Dermis microvascular lymphatic vessel endothelial cell (primary cell): ENCODE results near the gene CRHR1. TPM values are rescaled to one million over a fixed set of nuclear protein-coding genes. Genes with fewer than 3 reads are reported as not detected.

Experiments used
- DNase-seq, 2 donors: peaks; one replicate each; pipeline versions ENCODE4 v3.0.0 to v3.0.0-alpha.2; 2010; ENCODE audit warnings: low read depth in 2 of 2
- total RNA-seq: library from RNA; depleted of rRNA; stranded (reverse); fragments of >200 nt; gene quantifications from 2 replicates; pipeline ENCODE4 v1.2.1, GENCODE V29; 2014

Gene CRHR1
- total RNA-seq, 1 donor from 2014 or later, result not detected

- DNase-seq, result no peak
Measured at GRCh38 chr17:45789874-45790273, 5.8 kb downstream of the CRHR1 start.

- DNase-seq, result no peak
Measured at GRCh38 chr17:45790296-45790922, 6.3 kb downstream of the CRHR1 start.

GRCh38 chr17:45791041-45791582 lies 7.0 kb downstream of the CRHR1 start:
- no peak for DNase-seq

GRCh38 chr17:45791935-45792334 lies 7.8 kb downstream of the CRHR1 start:
- no peak for DNase-seq

- no peak for DNase-seq
Measured at GRCh38 chr17:45792437-45792836, 8.3 kb downstream of the CRHR1 start.

- DNase-seq, result no peak
Measured at GRCh38 chr17:45792995-45793755, 9.1 kb downstream of the CRHR1 start.

- DNase-seq, result no peak
Measured at GRCh38 chr17:45793999-45794540, 9.9 kb downstream of the CRHR1 start.

GRCh38 chr17:45794840-45795239 lies 10.7 kb downstream of the CRHR1 start:
- no peak for DNase-seq

GRCh38 chr17:45800816-45801215 lies 16.7 kb downstream of the CRHR1 start:
- DNase-seq, result no peak

- no peak for DNase-seq
Measured at GRCh38 chr17:45801421-45801820, 17.3 kb downstream of the CRHR1 start.

GRCh38 chr17:45808845-45809244 lies 24.7 kb downstream of the CRHR1 start:
- DNase-seq, result no peak

- no peak for DNase-seq
Measured at GRCh38 chr17:45809499-45809898, 25.4 kb downstream of the CRHR1 start.

GRCh38 chr17:45812102-45812501 lies 28.0 kb downstream of the CRHR1 start:
- DNase-seq, result peak in 1 of 2 donors; percentile 11

GRCh38 chr17:45813048-45813725 lies 29.1 kb downstream of the CRHR1 start:
- DNase-seq, result peak in 1 of 2 donors; percentile 10

GRCh38 chr17:45814622-45815606 lies 30.8 kb downstream of the CRHR1 start:
- DNase-seq, result no peak

GRCh38 chr17:45815752-45816151 lies 31.6 kb downstream of the CRHR1 start:
- DNase-seq, result no peak

- DNase-seq, result no peak
Measured at GRCh38 chr17:45818041-45818440, 33.9 kb downstream of the CRHR1 start.

GRCh38 chr17:45818699-45819098 lies 34.6 kb downstream of the CRHR1 start:
- no peak for DNase-seq

GRCh38 chr17:45819632-45820031 lies 35.5 kb downstream of the CRHR1 start:
- no peak for DNase-seq

- no peak for DNase-seq
Measured at GRCh38 chr17:45820052-45820780, 36.1 kb downstream of the CRHR1 start.
